HepG2 (cell line): ENCODE results near the gene SETD5. TPM values are rescaled to one million over a fixed set of nuclear protein-coding genes. Genes with fewer than 3 reads are reported as not detected.

Experiments
- FOXK2 ChIP-seq: fragments of 450-650 bp; IDR thresholded peaks from 2 replicates; pipeline ENCODE4 v1.6.1; 2016
- HDAC1 ChIP-seq: sonication (generic); formaldehyde crosslinking; IDR thresholded peaks from 2 replicates; pipeline ENCODE4 v1.5.1; 2020; ENCODE audit warnings: mild to moderate bottlenecking, missing genetic modification reagents
- MEF2D ChIP-seq: sonication (generic); formaldehyde crosslinking; IDR thresholded peaks from 2 replicates; pipeline ENCODE4 v1.5.1; 2020; ENCODE audit warnings: mild to moderate bottlenecking, missing genetic modification reagents
- NONO ChIP-seq, 2 experiments: fragments of 450-650 bp in 1 of 2; sonication (generic) in 1 of 2; formaldehyde crosslinking in 1 of 2; IDR thresholded peaks in 1 of 2; conservative IDR thresholded peaks in 1 of 2; 2 replicates each; pipeline versions ENCODE4 v1.6.1 to v1.8.0; 2017 to 2022; ENCODE audit warnings: mild to moderate bottlenecking in 1 of 2, missing genetic modification reagents in 1 of 2, moderate library complexity in 1 of 2
- POGZ ChIP-seq: sonication (generic); formaldehyde crosslinking; IDR thresholded peaks from 2 replicates; pipeline ENCODE4 v1.4.0; 2020; ENCODE audit warnings: mild to moderate bottlenecking, missing genetic modification reagents
- POLR2G ChIP-seq: fragments of 200-400 bp; formaldehyde crosslinking; IDR thresholded peaks from 2 replicates; pipeline ENCODE4 v1.6.1; 2018; ENCODE audit warnings: mild to moderate bottlenecking, low read depth, low read length, moderate library complexity
- RBM39 ChIP-seq: fragments of 200-400 bp; formaldehyde crosslinking; IDR thresholded peaks from one replicate; pipeline ENCODE4 v1.6.1; 2018; ENCODE audit warnings: antibody characterized with exemption, mild to moderate bottlenecking, low read depth, low read length; ENCODE audit not compliant: poor library complexity, severe bottlenecking
- SRF ChIP-seq: IDR thresholded peaks from 2 replicates; pipeline ENCODE4 v1.6.1; 2011; ENCODE audit warnings: mild to moderate bottlenecking, low read depth, low read length, moderate library complexity
- STAG1 ChIP-seq: sonication (generic); formaldehyde crosslinking; IDR thresholded peaks from 2 replicates; pipeline ENCODE4 v1.4.0; 2020; ENCODE audit warnings: missing genetic modification reagents
- THAP7 ChIP-seq: sonication (generic); formaldehyde crosslinking; IDR thresholded peaks from 2 replicates; pipeline ENCODE4 v1.8.1; 2023; ENCODE audit warnings: mild to moderate bottlenecking, missing genetic modification reagents
- ZC3H13 ChIP-seq: sonication (generic); formaldehyde crosslinking; IDR thresholded peaks from 2 replicates; pipeline ENCODE4 v1.8.1; 2023; ENCODE audit warnings: mild to moderate bottlenecking, missing genetic modification reagents, moderate library complexity
- ZHX2 ChIP-seq, 2 experiments: sonication (generic) in 1 of 2; formaldehyde crosslinking in 1 of 2; IDR thresholded peaks; 2 replicates each; pipeline versions ENCODE4 v1.6.1 to v1.9.0; 2014 to 2022; ENCODE audit warnings: antibody characterized with exemption in 1 of 2, borderline replicate concordance in 1 of 2, inconsistent platforms in 1 of 2, low read depth in 1 of 2, missing genetic modification reagents in 1 of 2
- ZNF143 ChIP-seq: sonication (generic); formaldehyde crosslinking; IDR thresholded peaks from 2 replicates; pipeline ENCODE4 v1.4.0; 2020; ENCODE audit warnings: missing genetic modification reagents
- ZNF207 ChIP-seq: fragments of 450-650 bp; IDR thresholded peaks from 2 replicates; pipeline ENCODE4 v1.6.1; 2016; ENCODE audit warnings: antibody characterized with exemption, borderline replicate concordance
- ZNF24 ChIP-seq: fragments of 450-650 bp; IDR thresholded peaks from 2 replicates; pipeline ENCODE4 v1.6.1; 2017; ENCODE audit warnings: antibody characterized with exemption, mild to moderate bottlenecking
- ZNF253 ChIP-seq: sonication (generic); formaldehyde crosslinking; IDR thresholded peaks from 2 replicates; pipeline ENCODE4 v1.8.0; 2022; ENCODE audit warnings: mild to moderate bottlenecking, missing genetic modification reagents, borderline replicate concordance
- ZNF296 ChIP-seq: sonication (generic); formaldehyde crosslinking; conservative IDR thresholded peaks from 2 replicates; pipeline ENCODE4 v1.5.0; 2020; ENCODE audit warnings: mild to moderate bottlenecking, missing genetic modification reagents
- ZNF782 ChIP-seq: sonication (generic); formaldehyde crosslinking; IDR thresholded peaks from 2 replicates; pipeline ENCODE4 v1.4.0; 2020; ENCODE audit warnings: missing genetic modification reagents, mild to moderate bottlenecking, borderline replicate concordance
- polyA plus RNA-seq, 8 experiments: library from polyadenylated mRNA; depleted of rRNA in 3 of 8; stranded (reverse) in 7 of 8; unstranded in 1 of 8; fragments of >200 nt; fragmentation: Illumina TruSeq in 4 of 8; extraction: Trizol in 4 of 8; gene quantifications; 2 replicates each; pipeline versions ENCODE4 v1.2.1 to v1.2.3, GENCODE V29; 2011 to 2016; ENCODE audit warnings: low read depth in 4 of 8, missing spikeins in 1 of 8, mixed read lengths in 1 of 8; ENCODE audit not compliant: insufficient read depth in 1 of 8
- total RNA-seq, 5 experiments: library from RNA; depleted of rRNA; stranded (reverse); fragments of >200 nt; fragmentation: Illumina TruSeq; extraction: Trizol; gene quantifications; 2 replicates each; pipeline ENCODE4 v1.2.3, GENCODE V29; 2016; ENCODE audit warnings: low read depth in 1 of 5

Gene SETD5
- total and polyA plus RNA-seq, 2 of the 13 experiments (the other 11 are each of a cell fraction or from before 2014, with no cell fraction given) = 46.8 to 95.8 TPM

GRCh38 chr3:9396632-9397331 is 633 bp upstream of the SETD5 start (continued):
- peak; percentile 79; the same call in 1 of the 2 replicates for TF ChIP-seq POLR2G
- peak; percentile 18 for TF ChIP-seq POGZ (CRISPR knock-in tag)
- no peak for TF ChIP-seq NONO (IDR thresholded peaks at IDR 0.05)
- peak; percentile 64; the same call in 1 of the 2 replicates for TF ChIP-seq NONO (CRISPR knock-in tag; conservative IDR thresholded peaks at IDR 0.05)
- peak; percentile 66; the same call in 1 of the 2 replicates for TF ChIP-seq MEF2D (CRISPR knock-in tag)
- no peak for TF ChIP-seq ZNF296
- peak; percentile 91 for TF ChIP-seq RBM39
- peak; percentile 91 for TF ChIP-seq FOXK2
- TF ChIP-seq ZNF207 = no peak
- 0 out of 2 replicates have a peak, but pooled peaks have one; percentile 21 for TF ChIP-seq ZNF24
- TF ChIP-seq ZNF782 (CRISPR knock-in tag) = 0 out of 2 replicates have a peak, but pooled peaks have one; percentile 30
- peak; percentile 77 for TF ChIP-seq HDAC1 (CRISPR knock-in tag)
- TF ChIP-seq ZNF253 (CRISPR knock-in tag) = no peak
- peak; percentile 44 for TF ChIP-seq ZHX2 (IDR thresholded peaks at IDR 0.05; ENCODE audit: low read depth)
- no peak for TF ChIP-seq ZHX2 (CRISPR knock-in tag; IDR thresholded peaks at IDR 0.05; ENCODE audit: borderline replicate concordance)
- no peak for TF ChIP-seq ZC3H13 (CRISPR knock-in tag)
- TF ChIP-seq STAG1 (CRISPR knock-in tag) = no peak
- TF ChIP-seq ZNF143 (CRISPR knock-in tag) = peak; percentile 83
- TF ChIP-seq SRF = 0 out of 2 replicates have a peak, but pooled peaks have one; percentile 1
- TF ChIP-seq THAP7 = peak; percentile 5; the same call in 1 of the 2 replicates
